HEK293T (cell line): ENCODE data around the gene NTN3.

ENCODE experiments used
- CTCF ChIA-PET: fragments of 350-600 bp; formaldehyde crosslinking; extraction: SDS; loops from one replicate; lab custom pipeline; 2021; ENCODE audit warnings: antibody characterized with exemption, inconsistent platforms; lab: Yijun Ruan, JAX
- POLR2A ChIA-PET: fragments of 350-600 bp; formaldehyde crosslinking; extraction: SDS; loops from one replicate; lab custom pipeline; 2020; ENCODE audit warnings: antibody characterized with exemption, inconsistent platforms; lab: Yijun Ruan, JAX
- DNase-seq: peaks from one replicate; pipeline ENCODE4 v3.0.0; 2012; ENCODE audit warnings: mixed read lengths; ENCODE audit errors: extremely low spot score
- ARNT ChIP-seq: fragments of 450-650 bp; IDR thresholded peaks from 2 replicates; pipeline ENCODE4 v1.6.1; 2017; ENCODE audit warnings: mild to moderate bottlenecking
- BHLHE40 ChIP-seq: fragments of 450-650 bp; IDR thresholded peaks from 2 replicates; pipeline ENCODE4 v1.6.1; 2016; ENCODE audit warnings: mild to moderate bottlenecking, moderate library complexity, borderline replicate concordance
- CTBP1 ChIP-seq: fragments of 450-650 bp; IDR thresholded peaks from 2 replicates; pipeline ENCODE4 v1.6.1; 2016; ENCODE audit warnings: borderline replicate concordance
- ELF4 ChIP-seq: fragments of 450-650 bp; IDR thresholded peaks from 2 replicates; pipeline ENCODE4 v1.6.1; 2017; ENCODE audit warnings: antibody characterized with exemption
- FOXA1 ChIP-seq: fragments of 450-650 bp; IDR thresholded peaks from 2 replicates; pipeline ENCODE4 v1.6.1; 2016; ENCODE audit warnings: mild to moderate bottlenecking
- FOXK2 ChIP-seq: fragments of 450-650 bp; IDR thresholded peaks from 2 replicates; pipeline ENCODE4 v1.6.1; 2016; ENCODE audit warnings: mild to moderate bottlenecking
- FOXM1 ChIP-seq: fragments of 450-650 bp; IDR thresholded peaks from 2 replicates; pipeline ENCODE4 v1.6.1; 2017; ENCODE audit warnings: mild to moderate bottlenecking, borderline replicate concordance
- HDGF ChIP-seq: fragments of 450-650 bp; IDR thresholded peaks from 2 replicates; pipeline ENCODE4 v1.6.1; 2017; ENCODE audit warnings: antibody characterized with exemption, borderline replicate concordance
- L3MBTL2 ChIP-seq: fragments of 450-650 bp; conservative IDR thresholded peaks from 2 replicates; pipeline ENCODE4 v1.6.1; 2016; ENCODE audit warnings: mild to moderate bottlenecking
- LEF1 ChIP-seq: fragments of 450-650 bp; IDR thresholded peaks from 2 replicates; pipeline ENCODE4 v1.6.1; 2017; ENCODE audit warnings: mild to moderate bottlenecking, borderline replicate concordance
- NFRKB ChIP-seq: fragments of 450-650 bp; IDR thresholded peaks from 2 replicates; pipeline ENCODE4 v1.6.1; 2016; ENCODE audit warnings: mild to moderate bottlenecking, moderate library complexity
- SP1 ChIP-seq: fragments of 450-650 bp; IDR thresholded peaks from 2 replicates; pipeline ENCODE4 v1.6.1; 2017
- SUZ12 ChIP-seq: fragments of 450-650 bp; IDR thresholded peaks from 2 replicates; pipeline ENCODE4 v1.6.1; 2016; ENCODE audit warnings: mild to moderate bottlenecking
- TARDBP ChIP-seq: fragments of 450-650 bp; IDR thresholded peaks from 2 replicates; pipeline ENCODE4 v1.6.1; 2016
- ZNF384 ChIP-seq: fragments of 450-650 bp; IDR thresholded peaks from 2 replicates; pipeline ENCODE4 v1.6.1; 2016
- TF ChIP-seq, protein P1 (sequence below): fragments of 450-650 bp; IDR thresholded peaks from 2 replicates; pipeline ENCODE4 v1.6.1; 2016

The NTN3 gene

GRCh38 chr16:2505695-2506094, 34.6 kb downstream of the NTN3 start:
- ChIA-PET POLR2A (no interaction called here), CTCF (no interaction called here)
- no peak for TF ChIP-seq ELF4
- TF ChIP-seq LEF1: no peak
- TF ChIP-seq ARNT: no peak
- no peak for TF ChIP-seq FOXA1
- TF ChIP-seq TARDBP: no peak
- TF ChIP-seq BHLHE40: no peak
- no peak for TF ChIP-seq HDGF
- TF ChIP-seq, protein P1, sequence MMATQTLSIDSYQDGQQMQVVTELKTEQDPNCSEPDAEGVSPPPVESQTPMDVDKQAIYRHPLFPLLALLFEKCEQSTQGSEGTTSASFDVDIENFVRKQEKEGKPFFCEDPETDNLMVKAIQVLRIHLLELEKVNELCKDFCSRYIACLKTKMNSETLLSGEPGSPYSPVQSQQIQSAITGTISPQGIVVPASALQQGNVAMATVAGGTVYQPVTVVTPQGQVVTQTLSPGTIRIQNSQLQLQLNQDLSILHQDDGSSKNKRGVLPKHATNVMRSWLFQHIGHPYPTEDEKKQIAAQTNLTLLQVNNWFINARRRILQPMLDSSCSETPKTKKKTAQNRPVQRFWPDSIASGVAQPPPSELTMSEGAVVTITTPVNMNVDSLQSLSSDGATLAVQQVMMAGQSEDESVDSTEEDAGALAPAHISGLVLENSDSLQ: no peak
- no peak for TF ChIP-seq FOXK2
- TF ChIP-seq SUZ12: no peak
- no peak for TF ChIP-seq NFRKB
- no peak for TF ChIP-seq FOXM1
- TF ChIP-seq L3MBTL2: no peak
- TF ChIP-seq SP1: no peak
- TF ChIP-seq ZNF384: no peak
- no peak for TF ChIP-seq CTBP1
- DNase-seq: no peak

DNA sequence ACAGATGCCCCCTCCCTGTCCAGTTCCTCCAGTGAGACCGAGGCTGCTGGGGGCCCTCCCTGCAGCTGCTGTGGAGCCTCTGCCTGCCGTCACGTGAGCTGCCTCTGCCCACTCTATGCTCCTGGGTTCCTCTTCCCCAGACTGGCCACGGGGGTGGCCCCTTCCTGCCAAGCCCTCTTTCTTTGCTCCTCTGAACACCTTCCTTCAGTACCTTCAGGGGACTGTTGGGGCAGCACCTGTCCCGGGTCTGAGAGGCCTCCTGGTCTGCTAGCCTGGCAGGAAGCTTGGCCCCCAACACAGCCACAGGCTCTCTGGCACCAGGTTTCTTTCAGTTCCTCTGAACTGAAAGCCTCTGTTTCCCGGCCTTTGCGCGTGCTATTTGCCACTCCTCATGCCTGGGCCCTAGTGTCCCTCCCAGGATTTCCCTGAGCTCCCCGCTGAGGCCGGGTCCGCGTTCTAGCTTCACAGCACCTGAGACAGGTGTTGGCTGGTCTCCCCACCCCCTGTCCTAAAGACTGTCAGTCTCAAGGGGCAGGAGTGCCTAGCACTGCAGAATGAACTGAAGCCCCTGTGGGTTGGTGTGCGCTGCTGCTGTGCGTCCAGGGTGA, 36.1 kb downstream of the NTN3 start:
- CTCF ChIA-PET: interaction anchor here (0.6 kb wide), 1 partner anchor 125 kb away, joined by 4 read pairs; no protein-coding TSS in a partner anchor
- DNase-seq: no peak
- POLR2A ChIA-PET: interaction anchor here (0.9 kb wide), 1 partner anchor 79 kb away, joined by 3 read pairs; no protein-coding TSS in a partner anchor

GRCh38 chr16:2507665-2508064, 36.6 kb downstream of the NTN3 start:
- CTCF ChIA-PET: interaction anchor here (0.6 kb wide), 1 partner anchor 125 kb away, joined by 4 read pairs; no protein-coding TSS in a partner anchor
- POLR2A ChIA-PET: no interaction called here
- no peak for DNase-seq
- TF ChIP-seq ZNF384 (no peak), ARNT (no peak), FOXA1 (no peak), HDGF (no peak), FOXK2 (no peak), SUZ12 (no peak), NFRKB (no peak), BHLHE40 (no peak), LEF1 (no peak), ELF4 (no peak)
- TF ChIP-seq, protein P1: no peak

More for the DNA sequence above, 36.1 kb downstream of the NTN3 start:
- TF ChIP-seq SP1: no peak
- no peak for TF ChIP-seq FOXM1
- no peak for TF ChIP-seq CTBP1
- no peak for TF ChIP-seq NFRKB
- TF ChIP-seq BHLHE40: no peak
- no peak for TF ChIP-seq TARDBP
- TF ChIP-seq HDGF: no peak
- TF ChIP-seq L3MBTL2: no peak
- no peak for TF ChIP-seq ELF4
- no peak for TF ChIP-seq ZNF384
- no peak for TF ChIP-seq FOXA1
- TF ChIP-seq, protein P1: no peak
- no peak for TF ChIP-seq FOXK2
- TF ChIP-seq SUZ12: no peak
- TF ChIP-seq ARNT: no peak
- no peak for TF ChIP-seq LEF1

DNA sequence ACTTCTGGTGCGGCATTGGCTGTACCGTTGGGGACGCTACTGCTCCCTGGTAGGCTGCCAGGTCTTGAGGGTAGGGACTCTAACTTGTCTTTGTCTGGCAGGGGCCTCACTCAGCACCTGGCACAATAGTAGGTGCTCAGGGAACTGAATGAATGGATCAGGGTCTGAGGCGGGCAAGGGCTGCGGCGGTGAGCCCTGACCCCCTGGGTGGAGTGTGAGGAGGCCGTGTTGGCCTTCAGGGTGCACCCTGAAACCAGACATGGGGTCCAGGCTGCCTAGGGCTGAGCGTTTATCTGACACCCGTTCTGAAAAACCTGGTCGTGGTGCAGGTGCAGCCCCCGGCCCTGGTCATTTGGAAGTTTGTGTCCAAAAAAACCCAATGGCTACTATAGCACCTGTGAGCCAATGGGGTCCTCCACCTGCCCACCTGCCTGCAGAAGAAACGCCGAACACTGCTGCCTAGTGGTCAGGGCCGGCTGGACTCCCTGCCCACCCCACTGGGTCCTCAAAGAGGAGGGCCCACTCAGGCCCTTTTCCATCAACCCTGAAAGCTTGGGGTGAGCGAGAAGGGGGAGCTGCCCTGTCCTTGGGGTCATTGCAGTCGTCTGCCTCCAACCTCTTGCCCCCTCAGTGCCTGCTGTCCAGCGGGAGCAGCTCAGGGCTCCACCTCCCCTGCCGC, 37.8 kb downstream of the NTN3 start:
- CTCF ChIA-PET: no interaction called here
- POLR2A ChIA-PET: no interaction called here
- DNase-seq: no peak
- TF ChIP-seq ARNT (no peak), CTBP1 (no peak), FOXK2 (no peak), LEF1 (no peak), SUZ12 (no peak), FOXA1 (no peak), L3MBTL2 (no peak)

DNA sequence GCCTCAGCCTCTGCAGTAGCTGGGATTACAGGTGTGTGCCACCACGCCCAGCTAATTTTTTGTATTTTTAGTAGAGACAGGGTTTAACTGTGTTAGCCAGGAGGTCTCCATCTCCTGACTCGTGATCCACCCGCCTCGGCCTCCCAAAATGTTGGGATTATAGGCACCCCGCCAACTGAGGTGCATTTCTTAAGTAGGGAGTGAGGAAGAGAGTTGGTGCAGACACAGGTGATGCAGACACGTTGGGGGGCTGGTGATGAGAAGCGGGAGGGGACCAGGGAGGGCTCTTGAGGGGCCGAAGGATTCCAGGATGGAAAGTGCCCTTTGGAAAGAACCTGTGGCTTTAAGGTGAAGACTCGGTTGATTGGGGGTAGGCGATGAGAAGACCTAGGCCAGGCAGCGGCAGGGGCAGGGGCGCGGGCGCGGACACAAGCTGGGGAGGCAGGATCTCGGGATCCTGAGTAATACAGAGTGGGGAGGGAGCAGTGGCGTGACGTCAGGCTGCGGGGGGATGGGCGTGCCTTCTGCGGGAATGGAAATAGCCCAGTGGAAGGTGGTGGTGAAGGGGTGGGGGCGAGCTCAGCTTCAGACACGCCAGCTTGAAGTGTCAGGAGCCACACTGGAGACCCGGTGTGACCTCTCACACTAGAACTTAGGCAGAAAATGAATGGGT, 40.2 kb downstream of the NTN3 start:
- ChIA-PET CTCF (interaction anchor here (0.6 kb wide), 1 partner anchor 80 kb away, joined by 5 read pairs; no protein-coding TSS in a partner anchor), POLR2A (no interaction called here)
- DNase-seq: no peak
- no peak for TF ChIP-seq LEF1
- TF ChIP-seq FOXK2: no peak
- TF ChIP-seq TARDBP: no peak
- no peak for TF ChIP-seq HDGF
- TF ChIP-seq, protein P1: no peak
- TF ChIP-seq FOXM1: no peak
- TF ChIP-seq SP1: no peak
- TF ChIP-seq ELF4: no peak
- no peak for TF ChIP-seq L3MBTL2
